GM19455 (cell line): ENCODE data around the gene GMDS.

Source experiments
- ATAC-seq: cut with Tn5 transposase; IDR thresholded peaks from one replicate; pipeline ENCODE4 v1.9.1; 2021; ENCODE audit not compliant: unreplicated experiment

GMDS gene

DNA sequence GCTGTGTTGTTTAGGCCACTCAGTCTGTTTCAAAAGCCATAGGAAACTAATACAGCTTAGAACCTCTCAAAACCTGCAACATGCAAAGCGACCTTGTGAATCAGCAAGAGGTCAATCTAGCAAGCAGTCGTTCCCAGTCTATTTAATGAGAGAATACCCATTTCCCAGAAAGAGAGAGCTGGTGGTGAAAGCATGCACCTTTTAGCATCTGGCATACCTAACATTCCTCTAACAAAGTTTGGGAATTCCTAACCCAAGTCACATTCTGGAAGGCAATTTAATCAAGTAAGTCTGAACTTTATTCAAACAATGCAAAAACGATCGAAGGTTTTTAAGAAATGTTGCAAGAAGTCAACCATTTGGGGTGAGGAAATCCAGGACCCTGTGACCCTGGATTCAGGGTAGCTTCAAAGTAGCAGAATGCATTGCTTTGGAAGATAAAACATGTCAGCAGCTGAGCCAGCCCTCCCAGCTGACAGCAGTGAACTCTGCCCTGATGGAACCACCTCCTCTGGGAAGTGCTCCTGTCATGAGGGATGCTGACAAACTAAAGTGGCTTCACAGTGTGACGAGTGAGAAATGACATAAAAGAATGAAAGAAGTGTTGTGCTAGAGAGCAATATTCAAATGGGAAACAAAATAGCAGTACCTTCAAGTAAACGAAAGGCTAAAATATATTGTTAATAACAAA is 104.8 kb downstream of the GMDS start:
- no peak for ATAC-seq

DNA sequence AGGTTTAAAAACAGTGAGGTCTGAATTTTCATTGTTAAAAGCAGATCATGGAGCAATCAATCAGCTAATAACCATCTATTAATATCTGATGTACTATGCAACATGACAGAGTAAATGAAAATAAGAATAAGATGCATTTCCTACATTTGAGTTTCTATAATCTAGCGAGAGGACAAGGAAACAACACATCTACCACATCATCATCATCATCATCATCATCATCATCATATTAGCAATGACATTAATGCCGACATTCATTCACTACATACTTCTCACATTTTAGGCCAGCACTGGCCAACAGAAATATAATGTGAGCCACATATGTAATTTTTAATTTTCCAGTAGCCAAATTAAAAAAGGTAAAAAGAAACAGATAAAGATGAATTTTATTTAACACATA is 110.0 kb downstream of the GMDS start:
- ATAC-seq: no peak

DNA sequence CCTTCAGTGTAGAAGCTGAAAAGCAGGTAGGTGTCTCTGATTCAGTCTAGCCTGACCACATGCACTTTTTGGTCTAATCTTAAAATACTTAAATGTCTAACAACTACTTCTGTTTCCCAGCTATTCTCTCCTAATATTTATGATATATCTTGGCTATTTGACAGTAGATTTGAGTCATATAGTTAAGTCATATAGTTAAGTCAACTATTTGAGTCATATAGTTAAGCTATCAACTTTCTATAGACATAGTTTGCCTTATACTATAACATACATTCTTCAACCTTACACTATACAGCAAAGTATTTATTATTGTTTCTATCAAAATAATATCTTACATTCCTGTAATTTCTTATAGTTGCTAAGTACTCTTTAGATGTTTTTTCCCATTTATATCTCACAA is 110.9 kb downstream of the GMDS start:
- no peak for ATAC-seq

DNA sequence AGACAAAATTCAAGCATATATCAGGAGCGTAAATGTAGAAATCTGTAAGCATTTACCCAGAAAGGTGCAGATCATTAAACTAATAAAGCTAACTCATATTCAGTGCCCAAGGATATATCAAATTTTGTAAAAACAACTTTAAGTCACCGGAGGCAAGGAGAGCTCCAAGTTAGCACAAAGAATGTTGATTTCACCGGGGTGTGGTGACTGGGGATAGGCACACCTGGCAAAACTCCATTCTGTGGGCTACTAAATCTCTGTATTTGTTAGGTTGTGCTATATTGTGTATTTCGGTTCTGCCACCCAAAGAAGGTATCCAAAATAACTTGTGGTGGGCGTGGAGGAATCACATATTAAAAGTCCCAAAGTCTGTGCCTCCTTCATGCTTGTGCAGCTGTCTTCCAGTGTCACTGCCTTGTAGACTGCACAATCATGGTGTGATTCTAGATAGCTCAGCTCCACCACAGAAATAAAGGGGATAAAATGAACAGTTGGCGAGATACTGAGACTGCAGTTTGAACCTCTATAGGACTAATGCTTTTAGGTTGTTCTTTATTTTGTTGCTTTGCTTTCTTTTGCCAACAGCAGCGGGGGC is 111.6 kb downstream of the GMDS start:
- no peak for ATAC-seq

DNA sequence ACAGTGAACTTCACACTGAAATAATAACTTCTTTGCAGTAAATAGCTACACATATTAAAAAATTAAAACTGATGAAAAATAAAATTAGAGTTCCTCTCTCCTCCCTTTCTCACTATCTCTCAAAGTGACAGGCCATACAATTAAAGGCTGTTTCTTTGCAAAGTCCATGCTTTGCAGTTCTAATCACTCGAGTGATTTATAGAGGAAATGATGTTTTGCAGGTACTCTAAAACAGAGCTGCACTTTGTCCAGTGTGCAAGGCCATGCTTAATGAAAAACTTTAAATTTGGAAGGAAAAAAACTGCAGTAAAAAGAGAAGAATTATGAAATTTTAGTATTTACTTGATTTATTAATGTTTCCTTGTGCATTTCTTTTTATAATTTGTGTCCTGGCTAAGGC is 112.5 kb downstream of the GMDS start:
- no peak for ATAC-seq

DNA sequence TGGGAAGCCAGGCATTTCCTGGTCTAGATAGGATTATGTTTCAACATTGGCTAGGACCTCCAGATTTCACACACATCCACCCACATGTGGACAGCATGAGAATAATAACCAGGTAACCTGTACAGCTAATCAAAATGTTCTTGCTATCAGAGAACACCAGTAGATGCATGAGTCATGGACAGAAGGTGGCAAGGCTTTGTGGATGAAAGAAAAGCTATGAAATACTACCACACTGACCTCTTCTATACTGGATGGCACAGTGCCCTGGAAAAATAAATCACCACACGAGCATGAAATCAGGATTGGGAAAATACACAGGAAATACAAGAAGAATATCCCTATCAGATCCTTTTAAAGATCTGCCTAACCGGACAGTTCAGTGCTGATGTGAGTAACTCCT is 113.0 kb downstream of the GMDS start:
- no peak for ATAC-seq

GRCh38 chr6:2129182-2129621 is 116.2 kb downstream of the GMDS start:
- ATAC-seq: no peak

GRCh38 chr6:2127484-2127911 is 117.9 kb downstream of the GMDS start:
- ATAC-seq: no peak

DNA sequence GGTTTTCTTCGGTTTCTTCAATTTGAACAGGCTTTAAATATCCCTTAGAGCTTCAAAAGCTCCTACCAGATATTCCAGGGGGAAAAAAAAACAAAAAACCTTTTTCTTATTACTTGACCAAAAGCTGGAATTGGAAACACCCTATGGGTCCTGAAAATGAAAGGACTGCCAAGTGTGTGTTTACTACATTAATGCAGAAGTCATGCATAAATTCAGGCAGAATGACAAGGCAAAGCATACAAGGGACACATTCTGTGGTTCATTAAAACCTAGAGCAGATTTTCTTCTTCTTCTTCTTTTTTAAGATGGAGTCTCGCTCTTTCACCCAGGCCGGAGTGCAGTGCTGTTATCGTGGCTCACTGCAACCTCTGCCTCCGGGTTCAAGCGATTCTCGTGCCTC is 119.1 kb downstream of the GMDS start:
- ATAC-seq: no peak

DNA sequence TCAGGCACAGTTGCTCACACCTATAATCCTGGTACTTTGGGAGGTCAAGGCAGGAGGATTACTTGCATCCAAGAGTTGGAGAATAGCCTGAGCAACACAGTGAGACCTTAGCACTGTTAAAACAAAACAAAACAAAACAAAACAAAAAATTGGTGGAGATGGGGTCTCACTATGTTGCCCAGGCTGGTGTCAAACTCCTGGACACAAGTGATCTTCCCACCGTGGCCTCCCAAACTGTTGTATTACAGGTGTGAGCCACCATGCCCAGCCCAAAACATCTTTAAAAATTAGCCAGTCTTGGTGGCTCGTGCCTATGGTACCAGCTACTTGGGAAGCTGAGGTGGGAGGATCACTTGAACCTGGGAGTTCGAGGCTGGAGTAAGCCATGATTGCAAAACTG is 120.2 kb downstream of the GMDS start:
- ATAC-seq: no peak

DNA sequence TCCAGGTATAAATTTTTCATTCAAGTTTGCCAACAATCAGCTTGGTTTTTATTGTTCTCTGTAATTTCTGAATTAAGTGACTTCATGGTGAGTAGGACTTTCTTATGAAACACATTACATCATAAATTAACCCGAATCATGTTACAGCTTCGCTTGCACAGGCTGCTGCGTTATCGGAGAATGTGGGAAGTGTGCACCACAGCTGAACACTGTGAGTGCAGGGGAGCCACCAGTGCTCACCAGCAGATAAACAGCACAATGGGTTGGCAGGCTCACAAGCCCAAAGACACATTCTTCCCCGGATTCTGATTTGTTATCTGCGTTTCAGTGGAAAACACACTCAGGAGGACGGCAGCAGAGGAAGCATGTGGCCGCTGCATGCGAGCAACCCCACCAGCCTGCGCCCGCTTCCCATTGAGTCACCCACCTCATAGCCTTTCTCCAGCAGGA is 121.1 kb downstream of the GMDS start:
- no peak for ATAC-seq

- no peak for ATAC-seq
These were observed 124.5 kb downstream of the GMDS start for GRCh38 chr6:2120912-2121311.

DNA sequence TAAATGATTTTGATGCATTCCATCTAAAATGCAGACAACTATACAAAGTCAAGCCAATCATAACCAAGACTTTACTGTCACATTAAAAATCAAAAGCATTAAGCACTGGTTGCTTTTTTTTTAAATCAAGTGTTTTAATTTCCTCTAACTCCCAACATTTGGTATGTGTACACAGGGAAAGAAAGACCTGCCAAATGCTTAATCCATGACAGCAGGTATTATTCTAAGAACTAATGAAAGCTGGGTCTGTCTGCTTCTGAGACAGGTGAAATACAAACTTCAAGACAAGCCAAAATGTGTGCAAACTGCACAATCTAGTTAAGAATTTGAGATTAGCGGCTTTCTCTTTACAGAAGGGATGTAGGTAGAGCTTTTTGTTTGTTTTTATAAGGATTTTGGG is 126.1 kb downstream of the GMDS start:
- no peak for ATAC-seq

- no peak for ATAC-seq
These were observed 127.3 kb downstream of the GMDS start for GRCh38 chr6:2118136-2118535.

GRCh38 chr6:2117447-2117846 is 128.0 kb downstream of the GMDS start:
- ATAC-seq: no peak

DNA sequence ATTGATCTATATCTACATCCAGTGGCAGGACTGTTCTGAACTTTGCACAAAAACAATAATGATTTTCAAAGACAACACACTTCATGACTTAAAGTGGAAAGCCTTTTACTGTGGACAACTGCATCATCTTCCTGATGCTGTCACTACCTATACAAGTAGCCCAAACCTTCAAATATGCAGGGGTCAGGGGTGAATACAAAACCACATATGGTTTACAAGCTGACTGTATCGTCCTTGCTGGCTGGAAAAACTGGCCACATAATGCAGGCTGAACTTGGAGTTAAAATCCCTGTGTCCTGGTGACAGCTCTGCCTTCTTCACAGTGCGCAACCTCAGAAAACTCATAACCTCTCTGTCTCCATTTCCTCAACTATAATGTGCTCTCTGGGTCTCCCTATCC is 128.9 kb downstream of the GMDS start:
- ATAC-seq: no peak

- no peak for ATAC-seq
These were observed 131.3 kb downstream of the GMDS start for GRCh38 chr6:2114100-2114499.

DNA sequence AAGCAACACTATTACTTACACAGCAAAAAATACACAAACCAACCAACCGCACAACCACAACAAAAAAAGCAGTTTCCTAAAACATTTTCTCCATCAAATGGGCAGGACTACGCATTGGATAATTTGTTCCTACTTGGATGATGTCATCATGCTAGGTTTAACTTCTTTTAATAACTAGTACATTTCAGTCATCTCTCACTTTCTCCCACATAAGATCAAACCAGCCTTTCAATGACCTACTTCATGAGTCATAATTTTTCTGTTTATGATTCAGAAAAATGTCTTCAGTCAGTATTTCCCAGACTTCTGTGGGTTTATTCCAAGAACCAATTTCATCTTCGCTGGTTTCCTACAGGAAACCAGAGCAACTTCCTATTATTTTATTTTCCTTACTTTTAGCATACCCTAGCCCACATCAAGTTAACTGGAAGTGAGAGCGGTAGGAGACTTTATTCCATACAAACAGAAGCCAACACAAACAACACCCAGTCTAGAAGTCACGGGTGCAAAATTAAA is 134.2 kb downstream of the GMDS start:
- no peak for ATAC-seq

- no peak for ATAC-seq
These were observed 134.9 kb downstream of the GMDS start for GRCh38 chr6:2110504-2110903.

DNA sequence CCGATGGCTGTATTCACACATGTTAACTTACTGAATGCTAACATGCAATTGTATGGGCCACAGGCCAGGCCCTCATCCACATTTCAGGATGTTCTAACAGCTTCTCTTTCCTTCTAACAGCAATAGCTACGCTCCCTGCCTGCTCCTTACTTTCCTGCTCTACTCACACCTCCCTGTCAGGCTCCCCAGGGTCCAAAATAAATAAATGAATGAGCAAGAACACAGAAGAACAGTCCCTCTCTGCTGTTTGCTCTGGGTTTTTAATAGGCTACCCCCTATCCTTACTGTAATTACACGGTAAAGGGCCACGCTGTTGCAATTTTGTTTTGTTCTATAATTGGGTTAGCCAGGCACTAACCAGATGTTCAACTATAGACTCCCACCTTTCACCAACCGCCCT is 135.6 kb downstream of the GMDS start:
- ATAC-seq: no peak

DNA sequence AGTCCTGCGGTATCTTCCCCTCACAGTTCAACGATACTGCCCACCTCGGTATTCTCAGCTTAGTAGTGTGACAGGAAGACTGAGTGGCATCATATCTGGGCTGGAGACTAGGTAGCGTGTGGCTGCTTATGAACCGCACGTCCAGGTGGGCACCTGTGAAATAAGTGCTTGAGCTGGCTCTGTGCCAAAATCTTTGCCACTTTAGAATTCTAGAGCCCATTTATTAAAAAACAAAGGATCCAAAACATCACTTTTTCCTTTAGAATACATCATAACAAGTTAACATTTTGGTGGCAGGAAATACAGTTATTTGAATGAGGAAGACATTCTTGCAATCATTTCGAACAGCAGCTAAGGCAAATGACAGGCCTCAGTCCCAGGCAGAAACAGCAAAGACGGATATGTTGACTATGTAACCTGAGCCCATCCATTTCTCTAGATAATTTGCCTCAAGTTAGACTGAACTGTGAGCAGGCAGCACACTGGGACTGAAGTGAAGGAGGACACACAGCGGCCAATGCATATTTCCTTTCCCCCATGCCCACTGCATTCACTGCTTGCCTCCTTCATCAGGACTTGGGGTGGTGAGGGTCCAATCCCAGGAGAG is 136.6 kb downstream of the GMDS start:
- ATAC-seq: no peak

DNA sequence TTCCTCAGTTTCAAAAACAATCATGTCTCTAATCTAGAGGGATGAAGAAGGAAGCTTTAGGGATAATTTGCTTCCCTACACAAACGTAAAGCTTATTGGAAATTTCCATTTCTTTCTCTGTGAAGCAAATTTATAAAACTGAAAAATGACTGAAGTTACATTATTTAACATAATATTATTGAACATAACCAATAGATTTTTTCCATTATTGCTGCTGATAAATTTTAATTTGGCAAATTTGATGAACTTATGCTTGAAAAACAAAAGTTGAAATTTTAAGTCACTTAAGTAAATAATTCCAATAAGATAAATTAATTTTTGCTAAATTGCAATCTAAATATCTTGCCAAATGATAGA is 140.9 kb downstream of the GMDS start:
- no peak for ATAC-seq
